HTERT RPE-1 (cell line): ENCODE results near the gene SYNE1.

Experiments
- in situ Hi-C: fragments of 300-500 bp; cut with MboI; formaldehyde crosslinking; loops from 4 replicates; pipeline ENCODE4 v1.14.3; 2020; ENCODE audit warnings: low sequenced_read_pairs

SYNE1 gene

DNA sequence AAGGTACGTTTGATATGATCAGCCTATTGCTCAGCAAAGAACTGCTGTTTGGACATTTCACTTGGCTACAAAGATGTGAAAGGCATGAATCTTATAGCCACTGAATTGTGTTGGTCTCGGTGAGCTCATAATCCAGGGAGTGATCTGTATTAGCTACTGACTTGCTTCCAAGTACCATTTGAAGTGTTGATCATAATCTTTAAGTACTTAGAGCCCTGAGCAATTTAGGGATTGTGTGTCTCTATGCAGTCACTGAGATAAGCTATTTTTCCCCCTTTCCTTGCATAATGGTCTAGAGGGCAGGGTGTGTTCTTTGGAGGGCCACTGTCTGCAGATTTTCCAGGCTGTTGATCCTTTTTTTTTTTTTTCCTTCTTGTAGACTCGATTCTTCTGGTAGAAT is 436.0 kb downstream of the SYNE1 start:
- in situ Hi-C loops, result no loop called here

DNA sequence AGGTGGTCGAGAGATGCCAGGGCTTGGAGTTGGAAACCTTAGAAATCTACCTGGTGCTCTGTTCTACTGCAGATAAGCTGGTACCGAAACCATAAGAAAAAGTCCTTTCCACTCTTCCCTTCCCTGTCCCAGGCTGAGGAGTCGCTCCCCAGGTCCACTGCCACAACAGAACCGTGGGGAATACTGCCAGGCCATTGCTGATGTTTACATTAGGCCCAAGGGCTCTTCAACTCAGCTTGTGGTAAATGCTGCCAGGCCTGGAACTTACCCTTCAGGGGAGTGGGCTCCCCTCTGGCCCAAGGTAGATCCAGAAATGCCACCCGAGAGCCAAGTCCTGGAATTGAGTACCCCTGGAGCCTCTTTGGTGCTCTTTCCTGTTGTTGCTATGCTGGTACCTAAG is 441.3 kb downstream of the SYNE1 start:
- in situ Hi-C loops, result no loop called here

DNA sequence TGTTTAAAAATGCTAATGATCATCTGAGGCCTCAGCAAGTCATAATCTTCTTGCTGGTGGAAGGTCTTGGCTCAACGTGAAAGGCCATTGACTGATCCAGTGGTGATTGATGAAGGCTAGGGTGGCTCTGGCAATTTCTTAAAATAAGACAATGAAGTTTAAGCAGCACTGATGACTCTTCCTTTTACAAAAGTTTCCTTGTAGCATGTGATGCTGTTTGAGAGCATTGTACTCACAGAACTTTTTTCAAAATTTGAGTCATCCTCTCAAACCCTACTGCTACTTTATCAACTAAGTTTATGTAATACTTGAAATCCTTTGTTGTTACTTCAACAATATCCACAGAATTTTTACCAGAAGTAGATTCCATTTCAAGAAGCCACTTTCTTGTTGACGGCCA is 447.4 kb downstream of the SYNE1 start:
- in situ Hi-C loops, result no loop called here

DNA sequence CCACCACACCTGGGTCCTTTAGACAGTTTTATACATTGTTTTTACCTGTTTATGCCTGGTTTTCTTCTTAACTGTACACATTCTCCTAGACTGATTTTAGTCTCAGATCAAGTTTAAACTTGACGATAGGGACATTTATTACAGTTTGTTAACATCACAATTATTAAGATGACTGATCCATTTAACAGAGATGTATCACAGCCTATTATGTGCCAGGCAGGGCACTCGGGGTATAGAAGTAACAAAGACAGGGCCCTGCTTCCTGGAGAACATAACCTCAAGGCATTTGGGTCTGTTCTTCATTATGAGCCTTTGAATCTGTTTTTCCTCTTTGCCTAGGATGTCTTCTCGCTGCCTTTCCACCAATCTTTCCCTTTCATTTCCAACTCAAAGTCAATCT is 449.2 kb downstream of the SYNE1 start:
- in situ Hi-C loops, result no loop called here

DNA sequence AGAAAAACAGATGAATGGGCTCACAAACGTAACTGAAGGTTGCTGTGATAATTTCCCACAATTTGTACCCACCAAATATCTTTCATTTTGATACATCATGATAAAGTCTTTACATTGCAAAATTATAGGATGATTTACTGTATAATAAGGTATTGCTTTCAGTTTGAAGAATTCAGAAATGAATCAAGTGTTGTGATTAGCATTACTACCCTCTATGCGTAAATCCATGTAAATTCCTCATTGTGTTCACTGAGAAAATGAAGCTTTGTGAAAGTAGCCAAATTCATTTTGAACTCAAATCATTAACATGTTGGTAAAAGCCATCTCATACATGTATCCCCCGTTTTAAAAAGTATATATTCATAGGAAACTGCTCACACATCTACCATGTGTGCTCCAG is 450.3 kb downstream of the SYNE1 start:
- in situ Hi-C loops, result no loop called here

DNA sequence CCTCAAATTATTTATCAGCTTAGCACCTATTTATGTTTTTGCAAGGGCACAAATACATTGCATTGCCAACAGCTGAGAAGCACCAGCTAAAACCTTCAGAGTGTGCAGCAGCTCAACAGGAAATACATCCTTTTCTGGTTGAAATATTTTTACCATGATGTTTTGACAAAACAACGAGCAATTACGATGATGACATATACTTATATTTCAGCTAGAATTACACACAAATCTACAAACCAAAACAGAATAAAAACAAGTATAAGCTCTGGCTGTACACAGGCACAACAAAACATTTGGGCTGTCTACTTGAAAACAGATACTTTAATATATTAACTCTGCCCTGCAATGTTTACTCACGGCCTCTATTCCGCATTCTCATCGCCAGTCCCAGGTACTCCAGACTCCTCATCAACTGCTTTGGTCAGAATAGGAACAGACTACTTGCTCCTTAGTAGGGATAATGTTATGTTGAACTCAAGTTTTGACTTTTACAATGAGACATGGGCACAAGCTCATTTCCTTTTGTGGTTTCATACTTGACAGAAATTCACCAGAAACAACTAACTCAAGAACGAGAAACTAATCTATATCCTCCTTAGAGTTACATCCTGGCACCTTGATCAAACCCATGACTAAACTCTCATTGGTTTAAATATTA is 452.1 kb downstream of the SYNE1 start:
- in situ Hi-C loops, result no loop called here

DNA sequence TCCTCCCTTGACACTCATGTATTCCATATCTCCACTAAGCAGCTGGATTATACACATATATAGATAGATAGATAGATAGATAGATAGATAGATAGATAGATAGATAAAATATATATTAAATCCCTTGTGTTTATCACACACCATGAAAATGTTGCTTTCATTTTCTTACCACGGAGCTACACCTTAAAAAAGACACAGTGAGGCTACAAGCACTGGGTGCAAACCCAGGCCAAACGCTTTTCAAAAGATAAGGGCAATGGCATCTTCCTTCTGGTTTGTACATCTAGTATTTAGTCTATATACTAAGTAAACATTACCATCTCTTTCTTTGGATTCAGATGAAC is 452.6 kb downstream of the SYNE1 start:
- in situ Hi-C loops, result no loop called here

DNA sequence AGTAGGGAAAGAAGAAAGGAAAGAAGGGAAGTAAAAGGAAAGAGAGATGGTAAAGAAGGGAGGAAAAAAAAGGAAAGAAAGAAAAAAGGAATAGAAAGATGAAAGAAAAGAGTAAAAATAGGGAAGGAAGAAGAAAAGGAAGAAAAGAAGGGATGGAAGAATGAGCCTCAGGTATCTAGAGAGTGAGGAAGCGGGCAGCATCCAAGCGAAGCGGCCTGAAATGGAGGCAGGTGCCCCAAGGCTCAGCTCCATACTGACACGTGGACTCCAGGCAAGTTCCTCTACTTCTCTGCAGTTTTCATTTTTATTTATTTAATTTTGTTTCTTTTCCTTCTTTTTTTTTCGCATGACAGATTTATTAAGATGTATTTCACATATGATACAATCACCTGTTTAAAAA is 456.6 kb downstream of the SYNE1 start:
- in situ Hi-C loops, result no loop called here

DNA sequence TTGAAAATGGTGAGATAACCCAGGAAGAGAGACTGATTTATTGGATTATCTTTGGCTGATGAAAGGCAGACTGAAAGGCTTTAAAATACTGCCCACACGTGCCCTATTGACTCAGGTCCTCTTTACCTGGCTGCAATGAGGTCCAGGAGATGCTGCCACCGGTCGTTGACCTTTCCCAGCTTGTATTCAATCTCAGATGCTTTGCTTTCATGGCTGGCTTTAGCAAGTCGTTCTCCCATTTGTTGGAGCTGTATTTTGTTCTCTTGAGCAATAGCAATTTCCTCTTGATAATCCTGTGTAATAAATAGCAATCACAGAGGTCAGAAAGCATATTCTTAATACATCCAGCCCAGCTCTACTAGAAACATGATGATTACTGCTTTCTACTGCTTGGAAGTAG is 460.9 kb downstream of the SYNE1 start:
- in situ Hi-C loops, result no loop called here

DNA sequence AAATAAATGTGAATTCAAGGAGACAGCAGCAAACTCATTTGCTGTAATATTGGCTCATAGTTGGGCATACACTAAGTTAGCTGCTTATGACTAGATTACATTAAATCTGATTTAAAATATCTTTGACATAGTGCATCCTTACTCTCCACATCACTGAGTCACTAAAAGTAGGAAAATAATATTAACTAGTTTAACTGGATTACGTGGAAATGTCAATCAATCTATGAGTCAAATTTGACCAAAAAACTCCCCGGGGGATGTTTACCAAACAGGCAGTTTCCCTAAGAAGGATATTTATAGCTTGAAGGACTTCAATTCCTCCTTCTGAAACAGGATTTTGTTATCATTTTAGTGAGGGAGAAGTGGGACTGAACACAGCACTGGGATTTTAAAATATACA is 463.2 kb downstream of the SYNE1 start:
- in situ Hi-C loops, result no loop called here

DNA sequence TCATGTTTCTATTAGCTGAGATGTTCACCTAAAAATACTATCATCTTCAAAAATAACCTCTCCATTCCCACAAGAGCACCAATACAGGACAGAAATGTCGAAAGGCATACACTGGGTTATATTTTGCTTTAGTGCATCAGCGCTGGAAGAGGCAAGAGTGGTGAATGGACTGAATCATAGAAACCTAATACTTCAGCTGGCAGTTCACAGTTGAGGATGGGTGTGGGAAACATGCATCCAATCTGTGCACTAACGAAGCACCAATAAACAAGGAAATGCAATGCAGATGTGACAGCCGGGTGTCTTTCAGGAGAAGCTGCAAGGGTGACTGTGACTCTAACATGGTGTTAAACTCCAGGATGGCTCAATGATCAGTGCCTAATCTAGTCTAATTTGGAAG is 463.8 kb downstream of the SYNE1 start:
- in situ Hi-C loops, result no loop called here

DNA sequence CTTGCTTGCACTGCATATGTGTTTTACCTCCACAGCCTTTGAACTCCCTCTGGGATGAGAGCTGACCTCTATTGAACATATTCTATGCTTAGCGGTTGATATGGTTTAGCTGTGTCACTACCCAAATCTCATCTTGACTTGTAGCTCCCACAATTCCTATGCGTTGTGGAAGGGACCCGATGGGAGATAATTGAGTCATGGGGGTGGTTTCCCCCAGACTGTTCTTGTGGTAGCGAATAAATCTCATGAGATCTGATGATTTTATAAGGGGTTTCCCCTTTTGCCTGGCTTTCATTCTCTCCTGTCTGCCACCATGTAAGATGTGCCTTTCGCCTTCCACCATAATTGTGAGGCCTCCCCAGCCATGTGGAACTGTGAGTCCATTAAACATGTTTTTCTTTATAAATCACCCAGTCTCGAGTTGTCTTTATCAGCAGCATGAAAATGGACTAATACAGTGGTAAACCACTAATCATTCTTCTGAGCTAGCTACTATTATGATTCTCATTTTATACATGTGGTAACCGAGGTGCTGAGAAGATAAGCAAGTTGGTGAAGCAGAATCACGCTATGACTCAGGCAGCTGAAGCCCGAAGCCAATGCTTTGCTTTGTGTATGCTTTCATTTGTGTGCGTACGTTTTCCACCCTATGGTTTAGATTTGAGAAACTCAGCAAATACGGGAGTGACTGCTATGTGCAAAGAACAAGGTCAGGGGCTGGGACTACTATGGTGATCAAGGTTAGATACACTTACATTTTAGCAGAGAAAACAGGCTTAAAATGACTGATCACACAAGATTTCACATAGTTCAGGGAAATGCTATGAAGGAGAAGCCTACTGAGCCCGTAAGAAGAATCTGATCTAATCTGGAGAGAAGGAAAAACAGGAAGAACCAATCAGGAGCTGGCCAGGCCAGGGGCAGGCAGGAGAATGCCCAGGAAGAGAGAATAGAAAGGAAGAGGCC is 466.2 kb downstream of the SYNE1 start:
- in situ Hi-C loops, result no loop called here

DNA sequence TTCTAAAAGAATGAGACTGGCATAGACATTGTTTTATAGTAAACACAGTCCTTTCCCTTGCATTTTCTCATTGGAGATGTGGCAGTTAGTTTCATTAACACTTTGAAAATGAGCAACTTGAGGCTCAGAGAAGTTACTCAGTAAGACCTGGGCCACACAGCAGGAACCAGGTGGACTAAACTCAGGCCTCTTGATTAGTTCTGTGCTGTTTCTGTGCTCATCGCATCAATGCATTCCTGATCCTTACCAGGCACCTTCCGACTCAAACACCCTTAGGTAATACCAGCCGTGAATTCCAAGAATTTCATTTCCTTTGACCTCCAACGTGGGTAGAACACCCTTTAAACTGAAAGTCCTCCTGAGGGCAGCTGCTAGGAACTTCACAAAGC is 466.9 kb downstream of the SYNE1 start:
- in situ Hi-C loops, result no loop called here

DNA sequence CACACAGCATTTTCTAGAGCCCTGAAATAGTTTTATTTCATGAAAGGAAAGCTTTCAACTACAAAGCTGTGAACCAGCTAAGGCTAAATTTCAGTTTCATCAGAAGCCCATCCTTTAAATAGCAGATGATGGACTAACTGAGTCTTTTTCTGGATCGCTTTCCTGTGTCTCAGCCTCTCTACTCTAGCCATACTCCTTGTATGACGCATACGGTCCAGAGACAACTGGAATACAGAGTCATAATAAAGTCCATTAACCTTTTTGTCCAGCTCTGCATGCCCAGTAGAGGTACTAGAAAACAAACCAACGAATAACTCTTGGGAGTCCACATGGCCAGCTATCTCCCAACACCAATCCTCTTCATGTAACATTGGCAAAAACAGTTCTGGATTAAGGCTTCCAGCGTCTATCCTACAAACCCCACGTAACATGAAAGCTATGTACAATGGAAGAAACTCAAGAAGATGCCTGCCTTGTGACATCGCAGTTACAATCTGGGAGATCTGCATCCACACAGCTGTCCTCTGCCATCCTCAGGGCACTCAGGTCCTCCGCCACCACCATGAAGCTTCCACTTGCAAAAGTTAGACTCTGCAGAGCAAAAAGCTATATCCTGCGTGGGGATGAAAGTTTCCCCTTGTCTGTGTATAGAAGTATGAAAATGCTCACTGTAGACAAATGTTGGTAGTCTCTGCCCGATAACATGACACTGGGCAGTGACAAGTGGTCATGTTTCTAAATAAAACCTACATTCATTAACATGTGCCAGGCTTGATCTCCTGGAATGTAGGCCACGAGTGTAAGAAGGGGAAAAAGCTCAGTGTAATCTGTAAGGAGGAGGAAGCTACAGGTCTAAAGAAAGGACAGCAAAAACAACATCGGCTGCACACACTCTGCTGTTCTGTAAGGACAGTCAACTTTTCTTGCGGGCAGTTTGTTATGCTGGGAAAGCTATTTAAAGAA is 469.2 kb downstream of the SYNE1 start:
- in situ Hi-C loops, result no loop called here

DNA sequence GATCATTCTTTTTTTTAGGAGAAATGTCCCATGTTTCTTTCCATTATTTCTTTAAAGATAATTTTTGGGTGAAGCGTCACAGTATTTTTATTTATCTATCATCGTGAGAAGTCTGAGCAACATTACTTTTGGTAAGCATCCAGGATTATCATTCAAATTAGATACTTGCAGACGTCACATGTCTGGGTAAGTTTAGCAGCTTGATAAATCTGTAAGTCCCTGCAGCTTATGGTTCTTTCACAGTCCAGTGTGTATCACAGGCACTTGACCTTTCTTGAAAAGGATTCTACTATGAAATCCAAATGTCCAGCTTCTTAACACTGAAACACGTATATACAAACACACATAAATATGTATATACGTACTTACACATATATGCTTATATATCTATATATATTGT is 470.3 kb downstream of the SYNE1 start:
- in situ Hi-C loops, result no loop called here

DNA sequence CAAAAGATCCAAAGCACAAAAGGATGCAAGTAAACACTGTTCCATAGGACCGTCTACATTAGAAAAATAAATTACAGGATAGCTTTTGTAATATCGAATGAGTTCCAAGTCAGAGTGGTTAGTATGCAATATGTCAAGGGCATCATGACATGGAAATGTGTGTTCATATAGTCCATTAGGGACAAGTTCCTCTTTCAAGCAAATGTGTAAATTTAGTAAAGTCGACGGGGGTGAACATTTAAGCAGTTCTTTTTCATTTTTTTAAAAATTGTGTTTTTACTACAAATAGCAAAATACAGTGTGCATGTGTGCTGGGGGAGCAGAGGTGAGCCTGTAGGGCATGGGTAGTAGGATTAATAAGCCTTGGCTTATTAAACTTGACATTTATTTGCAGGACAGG is 470.7 kb downstream of the SYNE1 start:
- in situ Hi-C loops, result no loop called here

DNA sequence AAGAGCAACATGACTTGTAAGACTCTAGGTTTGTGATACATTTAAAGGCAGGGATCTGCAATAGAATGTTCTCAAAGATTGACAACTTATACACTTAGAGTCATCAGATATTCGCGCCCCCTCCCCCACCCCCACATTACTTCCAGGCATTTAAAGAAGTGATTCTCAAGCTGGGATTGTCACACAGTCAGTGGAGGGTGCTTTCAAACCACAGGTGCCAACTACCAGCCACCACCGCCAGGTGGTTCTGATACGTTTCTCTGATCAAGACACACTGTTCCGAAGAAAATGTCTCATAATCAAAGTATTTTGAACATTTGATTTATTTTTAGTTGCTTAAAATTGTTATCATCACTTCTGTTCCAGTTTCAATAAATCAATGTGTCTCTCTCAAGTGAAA is 472.2 kb downstream of the SYNE1 start:
- in situ Hi-C loops, result no loop called here

DNA sequence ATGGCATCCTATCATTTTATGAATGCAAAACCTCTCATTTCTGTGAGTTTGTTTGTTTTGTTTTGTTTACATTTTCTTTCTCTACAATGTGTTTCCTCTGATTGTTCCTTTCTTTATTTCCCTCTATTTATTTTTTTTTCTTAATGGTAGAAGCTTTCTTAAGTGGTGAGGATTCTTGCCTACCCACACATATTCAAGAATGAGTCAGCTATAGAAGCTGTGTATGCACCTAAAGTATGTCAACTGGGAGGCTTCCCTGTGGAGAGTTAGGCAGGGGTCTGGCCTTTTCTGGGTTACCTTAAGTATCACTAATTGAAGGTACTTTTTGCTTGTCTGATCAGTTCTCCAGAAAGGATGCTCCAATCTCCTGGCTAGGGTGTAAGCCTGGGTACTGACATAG is 475.7 kb downstream of the SYNE1 start:
- in situ Hi-C loops, result no loop called here

DNA sequence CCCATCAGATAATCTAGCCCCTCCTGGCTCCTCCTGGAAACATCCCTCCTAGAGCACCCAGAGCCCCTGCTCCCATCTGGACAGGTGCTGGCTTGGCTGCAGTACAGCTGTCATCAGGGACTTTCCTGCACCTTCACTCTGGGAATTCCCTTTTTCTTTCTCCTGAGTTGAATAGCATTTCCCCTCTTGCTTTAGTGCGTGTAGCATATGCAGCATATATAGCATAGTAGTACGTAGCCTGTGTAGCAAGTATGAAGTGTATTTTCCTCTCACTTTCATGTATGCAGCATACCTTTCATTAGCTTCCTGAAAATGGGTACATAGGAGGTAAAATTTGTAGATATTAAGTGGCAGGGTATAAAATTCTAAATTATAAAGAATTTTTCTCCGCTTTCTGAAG is 476.8 kb downstream of the SYNE1 start:
- in situ Hi-C loops, result no loop called here

DNA sequence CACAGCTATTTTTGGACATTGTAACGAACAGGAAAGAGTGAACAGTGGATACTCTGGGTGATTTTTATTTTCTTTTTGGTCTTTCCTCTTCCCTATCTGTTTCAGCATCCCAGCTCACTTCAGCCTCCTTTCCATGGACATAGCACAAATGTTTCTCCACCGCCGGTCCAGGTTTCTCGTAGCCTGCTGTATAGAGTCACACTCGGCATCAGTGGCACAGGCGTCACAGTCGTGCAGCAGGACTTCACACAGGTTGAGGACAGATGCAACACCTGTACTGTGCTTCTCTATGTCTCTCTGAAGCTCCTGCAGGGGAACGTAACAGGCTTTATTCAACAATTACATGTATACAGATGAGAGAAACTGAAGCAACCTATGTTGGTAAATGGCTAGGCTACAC is 481.4 kb downstream of the SYNE1 start:
- in situ Hi-C loops, result no loop called here

DNA sequence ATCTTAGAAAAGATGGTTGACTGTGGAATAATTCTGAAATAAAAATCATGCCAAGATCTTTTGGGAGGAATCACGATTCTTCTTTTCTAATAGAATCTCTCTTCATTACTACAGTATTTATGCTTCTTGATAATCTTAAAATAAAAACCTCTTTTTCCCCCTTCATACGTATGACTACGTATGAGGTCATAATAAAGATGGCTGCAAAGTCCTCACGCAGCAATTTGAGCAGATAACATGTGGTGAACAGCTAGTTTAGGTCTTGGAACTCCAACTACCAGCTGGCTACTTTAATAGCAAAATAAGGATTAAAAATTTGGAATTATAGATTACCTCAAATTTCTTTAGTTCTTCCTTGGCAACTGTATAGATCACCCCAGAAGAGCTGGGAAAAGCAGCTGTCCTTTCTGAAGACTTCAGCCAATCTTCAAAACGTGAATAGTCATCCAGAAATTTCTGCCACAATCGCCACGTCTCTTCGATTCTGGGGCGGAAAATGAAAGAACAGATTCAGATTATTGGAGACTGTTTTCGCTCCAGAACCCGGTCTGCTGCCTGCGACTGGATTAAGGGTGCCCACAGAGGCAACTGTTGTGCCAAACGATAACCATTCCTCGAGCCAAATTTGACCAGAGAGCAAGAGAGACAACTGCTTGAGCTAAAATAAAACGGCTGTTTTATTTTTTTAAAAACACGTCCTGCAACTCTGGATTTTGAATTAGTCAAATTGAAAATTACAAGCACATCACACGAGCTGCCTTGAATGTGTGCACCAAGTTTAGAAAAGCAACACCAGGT is 482.4 kb downstream of the SYNE1 start:
- in situ Hi-C loops, result no loop called here
